GM06990 (cell line): Measurements from ENCODE around the gene ZNF441.
"Not testable (repeated sequence)": the region's sequence is repeated elsewhere in the genome, so short reads cannot be mapped to it uniquely, and the experiment has no call there.

Experiments
- DNase-seq: peaks from one replicate; pipeline ENCODE4 v3.0.0-alpha.2; 2011; ENCODE audit not compliant: insufficient read length; ENCODE audit errors: extremely low read depth
- H3K27me3 ChIP-seq: replicated peaks from 2 replicates; pipeline ENCODE4 v1.6.0; 2011; ENCODE audit warnings: low read length; ENCODE audit not compliant: control insufficient read depth, insufficient read depth
- H3K36me3 ChIP-seq: 2 replicates; pipeline ENCODE4 v1.5.1; 2011; ENCODE audit warnings: low read length; ENCODE audit not compliant: control insufficient read depth, insufficient read depth
- H3K4me3 ChIP-seq: replicated peaks from 2 replicates; pipeline ENCODE4 v1.5.1; 2011; ENCODE audit warnings: low read depth, mild to moderate bottlenecking, control low read depth, low read length
- TF ChIP-seq, protein P1 (sequence below): IDR thresholded peaks from 2 replicates; pipeline ENCODE4 v1.5.1; 2011; ENCODE audit warnings: low read length, control low read depth, mild to moderate bottlenecking, inconsistent platforms; ENCODE audit not compliant: insufficient read depth, poor library complexity, severe bottlenecking

Gene ZNF441

DNA sequence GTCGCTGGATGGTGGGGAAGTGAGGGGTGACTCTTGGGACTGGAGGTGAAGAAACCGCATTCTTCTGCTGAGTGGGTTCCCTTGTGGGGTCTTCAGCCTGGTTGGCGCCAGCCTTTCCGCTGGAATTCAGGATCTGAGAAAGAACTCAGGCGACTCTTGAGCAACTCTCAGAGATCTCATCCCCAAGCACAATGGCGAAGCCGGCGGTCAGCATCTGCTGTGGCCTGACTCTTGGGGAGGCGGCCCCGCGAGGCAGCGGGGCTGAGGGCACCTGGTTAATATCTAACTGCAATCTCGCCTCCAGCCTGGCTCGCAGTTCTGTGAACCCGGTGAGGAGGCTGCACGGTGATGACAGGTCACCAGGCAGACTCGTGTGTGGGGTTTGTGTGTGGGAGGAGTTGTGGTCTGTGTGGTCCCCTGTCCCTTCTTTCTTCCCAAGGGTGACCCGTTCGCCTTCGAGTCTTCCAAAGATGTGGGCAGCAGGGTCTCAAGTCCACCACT, 883 bp downstream of the ZNF441 start:
- no peaks in the 10 kb centered on the region for H3K27me3 ChIP-seq
- peak; percentile 55 for DNase-seq
- TF ChIP-seq, protein P1, sequence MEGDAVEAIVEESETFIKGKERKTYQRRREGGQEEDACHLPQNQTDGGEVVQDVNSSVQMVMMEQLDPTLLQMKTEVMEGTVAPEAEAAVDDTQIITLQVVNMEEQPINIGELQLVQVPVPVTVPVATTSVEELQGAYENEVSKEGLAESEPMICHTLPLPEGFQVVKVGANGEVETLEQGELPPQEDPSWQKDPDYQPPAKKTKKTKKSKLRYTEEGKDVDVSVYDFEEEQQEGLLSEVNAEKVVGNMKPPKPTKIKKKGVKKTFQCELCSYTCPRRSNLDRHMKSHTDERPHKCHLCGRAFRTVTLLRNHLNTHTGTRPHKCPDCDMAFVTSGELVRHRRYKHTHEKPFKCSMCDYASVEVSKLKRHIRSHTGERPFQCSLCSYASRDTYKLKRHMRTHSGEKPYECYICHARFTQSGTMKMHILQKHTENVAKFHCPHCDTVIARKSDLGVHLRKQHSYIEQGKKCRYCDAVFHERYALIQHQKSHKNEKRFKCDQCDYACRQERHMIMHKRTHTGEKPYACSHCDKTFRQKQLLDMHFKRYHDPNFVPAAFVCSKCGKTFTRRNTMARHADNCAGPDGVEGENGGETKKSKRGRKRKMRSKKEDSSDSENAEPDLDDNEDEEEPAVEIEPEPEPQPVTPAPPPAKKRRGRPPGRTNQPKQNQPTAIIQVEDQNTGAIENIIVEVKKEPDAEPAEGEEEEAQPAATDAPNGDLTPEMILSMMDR: no peak
- H3K4me3 ChIP-seq: peak overlapping the region; percentile 91
- H3K36me3 ChIP-seq: no peaks in the 10 kb centered on the region

- DNase-seq: no peak
- TF ChIP-seq, protein P1: no peak
- Histone ChIP-seq H3K27me3 (no peaks in the 10 kb centered on the region), H3K4me3 (no peak overlapping the region), H3K36me3 (no peaks in the 10 kb centered on the region)
Measured at GRCh38 chr19:11769995-11770394, 3.2 kb downstream of the ZNF441 start.

GRCh38 chr19:11771520-11771919, 4.7 kb downstream of the ZNF441 start:
- DNase-seq, H3K27me3 ChIP-seq, H3K4me3 ChIP-seq, H3K36me3 ChIP-seq: not testable (repeated sequence)

DNA sequence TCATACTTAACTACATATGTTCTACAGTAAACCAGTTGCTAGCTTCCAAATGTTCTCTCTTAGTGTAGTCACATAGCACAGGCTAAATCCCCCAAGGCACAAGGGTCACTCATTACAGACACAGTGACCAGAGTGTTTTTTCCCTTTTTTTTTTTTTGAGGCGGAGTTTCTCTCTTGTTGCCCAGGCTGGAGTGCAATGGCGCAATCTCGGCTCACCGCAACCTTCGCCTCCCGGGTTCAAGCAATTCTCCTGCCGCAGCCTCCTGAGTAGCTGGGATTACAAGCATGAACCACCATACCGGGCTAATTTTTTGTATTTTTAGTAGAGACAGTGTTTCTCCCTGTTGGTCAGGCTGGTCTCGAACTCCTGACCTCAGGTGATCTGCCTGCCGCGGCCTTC, 9.9 kb downstream of the ZNF441 start:
- H3K36me3 ChIP-seq: peaks cover 13% of the 10 kb centered on the region
- not testable (repeated sequence) for DNase-seq, H3K4me3 ChIP-seq, H3K27me3 ChIP-seq

DNA sequence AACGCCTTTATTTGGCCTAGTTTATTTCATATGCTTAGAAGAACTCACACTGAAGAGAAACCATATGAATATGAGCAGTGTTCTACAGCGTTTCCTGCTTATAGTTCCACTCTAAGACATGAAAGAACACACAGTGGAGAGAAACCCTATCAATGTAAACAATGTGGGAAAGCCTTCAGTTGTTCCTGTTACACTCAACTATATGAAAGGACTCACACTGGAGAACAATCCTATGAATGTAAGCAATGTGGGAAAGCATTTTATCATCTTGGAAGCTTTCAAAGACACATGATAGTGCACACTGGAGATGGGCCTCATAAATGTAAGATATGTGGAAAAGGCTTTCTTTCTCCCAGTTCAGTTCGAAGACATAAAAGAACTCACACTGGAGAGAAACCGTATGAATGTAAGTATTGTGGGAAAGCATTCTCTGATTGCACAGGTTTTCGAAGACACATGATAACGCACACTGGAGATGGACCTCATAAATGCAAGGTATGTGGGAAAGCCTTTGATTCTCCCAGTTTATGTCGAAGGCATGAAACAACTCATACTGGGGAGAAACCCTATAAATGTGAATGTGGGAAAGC, 13.7 kb downstream of the ZNF441 start:
- no peak for DNase-seq
- Histone ChIP-seq H3K27me3 (no peaks in the 10 kb centered on the region), H3K36me3 (peaks cover 13% of the 10 kb centered on the region), H3K4me3 (no peak overlapping the region)
- TF ChIP-seq, protein P1: no peak

DNA sequence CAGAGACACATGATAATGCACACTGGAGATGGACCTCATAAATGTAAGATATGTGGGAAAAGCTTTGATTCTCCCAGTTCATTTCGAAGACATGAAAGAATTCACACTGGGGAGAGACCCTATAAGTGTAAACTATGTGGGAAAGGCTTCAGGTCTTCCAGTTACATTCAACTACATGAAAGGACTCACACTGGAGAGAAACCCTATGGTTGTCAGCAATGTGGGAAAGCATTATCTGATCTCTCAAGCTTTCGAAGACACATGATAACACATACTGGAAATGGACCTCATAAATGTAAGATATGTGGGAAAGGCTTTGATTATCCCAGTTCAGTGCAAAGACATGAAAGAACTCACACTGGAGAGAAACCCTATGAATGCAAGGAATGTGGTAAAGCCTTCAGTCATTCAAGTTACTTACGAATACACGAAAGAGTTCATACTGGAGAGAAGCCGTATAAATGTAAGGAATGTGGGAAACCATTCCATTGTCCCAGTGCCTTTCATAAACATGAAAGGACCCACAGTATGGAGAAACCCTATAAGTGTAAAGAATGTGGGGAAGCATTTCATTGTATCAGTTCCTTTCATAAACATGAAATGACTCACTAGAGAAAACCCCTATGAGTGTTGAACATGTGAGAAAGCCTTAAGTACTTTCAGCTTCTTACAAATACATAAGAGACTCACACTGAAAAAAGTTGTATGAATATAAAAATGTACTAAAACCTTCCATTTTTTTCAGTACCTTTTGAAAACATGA, 14.7 kb downstream of the ZNF441 start:
- TF ChIP-seq, protein P1: no peak
- H3K36me3 ChIP-seq: peaks cover 13% of the 10 kb centered on the region
- DNase-seq: no peak
- no peak overlapping the region for H3K4me3 ChIP-seq
- no peaks in the 10 kb centered on the region for H3K27me3 ChIP-seq
